ENCODE data around the gene E2F1. TPM values are rescaled to one million over a fixed set of nuclear protein-coding genes. Genes with fewer than 3 reads are reported as not detected.

E2F1 gene
- total and polyA plus RNA-seq, 4 donors, result 0.10 to 11.0 (median 0.88) TPM

DNA sequence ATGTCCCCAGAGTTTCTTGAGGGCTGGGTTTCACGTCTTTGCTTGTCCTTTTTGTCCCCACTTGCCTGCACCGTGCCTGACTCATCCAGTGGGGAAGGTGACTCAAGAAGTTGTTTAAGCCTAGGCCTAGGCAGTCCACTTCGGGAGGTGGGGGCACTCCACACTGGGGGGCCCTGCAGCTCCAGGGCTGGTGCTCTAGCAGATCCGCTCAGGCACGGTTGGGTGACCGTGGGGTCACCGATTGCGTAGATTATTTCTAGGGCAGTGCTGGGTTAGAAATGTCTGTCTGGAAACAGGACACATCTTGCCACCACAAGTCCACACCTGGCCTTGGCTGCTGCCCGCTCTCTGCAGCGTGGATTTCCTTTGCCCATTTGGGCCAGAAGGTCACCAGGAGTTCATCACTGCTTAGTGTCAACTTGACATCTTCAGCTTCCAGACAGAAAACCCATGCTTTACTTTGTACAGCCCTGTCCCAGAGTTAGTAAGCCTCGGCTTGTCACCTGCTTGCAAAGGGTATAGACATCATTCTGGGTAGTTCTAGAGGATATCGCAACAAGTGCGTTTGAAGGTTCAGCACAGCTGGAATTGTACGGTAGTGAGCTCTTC, 37.7 kb downstream of the E2F1 start:
- 88% methylated on average over 14 of the region's 14 CpGs for WGBS
- no peak for DNase-seq (ENCODE audit: low spot score)
- H3K4me1 ChIP-seq (ENCODE audit: control insufficient read depth in 4 of 4, insufficient read depth in 4 of 4, low read length in 3 of 4), result peaks cover 0 to 33% (median 25%) of the 10 kb centered on the region in 4 donors

DNA sequence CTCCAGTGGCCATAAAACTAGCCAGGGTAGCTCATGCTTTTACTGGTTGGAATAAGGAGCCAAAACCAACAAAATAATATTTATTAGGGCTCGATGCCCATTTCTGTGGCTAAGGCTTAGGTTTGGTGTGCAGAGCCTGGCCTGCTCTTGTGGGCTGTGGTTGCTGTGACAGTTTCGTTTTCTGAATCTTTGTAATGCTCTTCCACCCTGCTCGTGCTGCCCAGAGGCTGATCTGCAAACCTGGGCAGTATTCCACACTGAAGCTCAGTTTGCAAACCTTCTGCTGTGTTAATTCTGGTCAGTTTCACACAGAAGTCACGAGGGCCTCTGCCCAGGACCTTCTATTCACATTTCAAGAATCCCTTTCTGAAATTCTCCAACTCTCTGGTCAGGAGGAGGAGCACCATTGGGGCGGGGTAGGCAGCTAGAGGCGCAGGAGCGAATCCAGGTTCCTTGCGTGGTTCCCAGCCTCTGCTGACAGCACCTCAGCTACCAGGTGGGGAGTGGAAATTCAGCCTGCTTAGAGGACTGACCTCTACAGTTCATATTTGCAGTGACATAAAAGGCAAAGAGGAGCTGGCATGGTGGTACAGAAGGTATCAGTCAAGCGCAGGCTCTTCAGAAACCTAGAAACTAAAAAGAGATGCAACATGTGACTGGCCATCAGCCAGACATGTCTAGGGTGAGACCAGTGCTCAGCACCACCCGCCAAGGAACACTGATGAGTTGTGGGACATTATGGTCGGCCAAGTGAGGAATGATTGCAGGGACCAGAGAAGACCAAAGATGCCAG, 38.4 kb downstream of the E2F1 start:
- Histone ChIP-seq H3K27me3 (ENCODE audit: control insufficient read depth in 4 of 4, insufficient read depth in 4 of 4, low read length in 3 of 4) (no peaks in the 10 kb centered on the region), H3K4me1 (ENCODE audit: control insufficient read depth in 4 of 4, insufficient read depth in 4 of 4, low read length in 3 of 4) (peaks cover 0 to 28% (median 21%) of the 10 kb centered on the region in 4 donors), H3K9me3 (ENCODE audit: control insufficient read depth in 4 of 4, low read length in 3 of 4) (no peaks in the 10 kb centered on the region), H3K27ac (ENCODE audit: low read depth in 1 of 2, low read length in 2 of 2) (peak overlapping the region; percentile 61 to 67), H3K9ac (ENCODE audit: low read depth in 1 of 2, low read length in 2 of 2) (peak overlapping the region in 1 of 2 donors; percentile 8), H3K4me3 (ENCODE audit: low read depth in 1 of 3, low read length in 3 of 3) (peak overlapping the region; percentile 5 to 55 (median 44)), H3K36me3 (ENCODE audit: control insufficient read depth in 4 of 4, insufficient read depth in 3 of 4, low read depth in 1 of 4, low read length in 3 of 4) (peaks cover 4 to 16% (median 12%) of the 10 kb centered on the region in 4 donors)
- DNase-seq (ENCODE audit: low spot score), result no peak
- TF ChIP-seq HNF4A (conservative IDR thresholded peaks at IDR 0.05), result peak; percentile 17 to 20
- peak; percentile 18 to 49 for TF ChIP-seq RXRA (IDR thresholded peaks at IDR 0.05)
- peak; percentile 43 to 52 for TF ChIP-seq RAD21 (IDR thresholded peaks at IDR 0.05)
- TF ChIP-seq, protein P1, sequence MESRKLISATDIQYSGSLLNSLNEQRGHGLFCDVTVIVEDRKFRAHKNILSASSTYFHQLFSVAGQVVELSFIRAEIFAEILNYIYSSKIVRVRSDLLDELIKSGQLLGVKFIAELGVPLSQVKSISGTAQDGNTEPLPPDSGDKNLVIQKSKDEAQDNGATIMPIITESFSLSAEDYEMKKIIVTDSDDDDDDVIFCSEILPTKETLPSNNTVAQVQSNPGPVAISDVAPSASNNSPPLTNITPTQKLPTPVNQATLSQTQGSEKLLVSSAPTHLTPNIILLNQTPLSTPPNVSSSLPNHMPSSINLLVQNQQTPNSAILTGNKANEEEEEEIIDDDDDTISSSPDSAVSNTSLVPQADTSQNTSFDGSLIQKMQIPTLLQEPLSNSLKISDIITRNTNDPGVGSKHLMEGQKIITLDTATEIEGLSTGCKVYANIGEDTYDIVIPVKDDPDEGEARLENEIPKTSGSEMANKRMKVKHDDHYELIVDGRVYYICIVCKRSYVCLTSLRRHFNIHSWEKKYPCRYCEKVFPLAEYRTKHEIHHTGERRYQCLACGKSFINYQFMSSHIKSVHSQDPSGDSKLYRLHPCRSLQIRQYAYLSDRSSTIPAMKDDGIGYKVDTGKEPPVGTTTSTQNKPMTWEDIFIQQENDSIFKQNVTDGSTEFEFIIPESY (IDR thresholded peaks at IDR 0.05), result peak; percentile 30
- TF ChIP-seq YY1 (IDR thresholded peaks at IDR 0.05), result peak; percentile 70
- TF ChIP-seq FOXA2 (IDR thresholded peaks at IDR 0.05), result no peak
- WGBS, result 46% methylated on average over 11 of the region's 11 CpGs

More for the DNA sequence above, 37.7 kb downstream of the E2F1 start:
- TF ChIP-seq, protein P2, sequence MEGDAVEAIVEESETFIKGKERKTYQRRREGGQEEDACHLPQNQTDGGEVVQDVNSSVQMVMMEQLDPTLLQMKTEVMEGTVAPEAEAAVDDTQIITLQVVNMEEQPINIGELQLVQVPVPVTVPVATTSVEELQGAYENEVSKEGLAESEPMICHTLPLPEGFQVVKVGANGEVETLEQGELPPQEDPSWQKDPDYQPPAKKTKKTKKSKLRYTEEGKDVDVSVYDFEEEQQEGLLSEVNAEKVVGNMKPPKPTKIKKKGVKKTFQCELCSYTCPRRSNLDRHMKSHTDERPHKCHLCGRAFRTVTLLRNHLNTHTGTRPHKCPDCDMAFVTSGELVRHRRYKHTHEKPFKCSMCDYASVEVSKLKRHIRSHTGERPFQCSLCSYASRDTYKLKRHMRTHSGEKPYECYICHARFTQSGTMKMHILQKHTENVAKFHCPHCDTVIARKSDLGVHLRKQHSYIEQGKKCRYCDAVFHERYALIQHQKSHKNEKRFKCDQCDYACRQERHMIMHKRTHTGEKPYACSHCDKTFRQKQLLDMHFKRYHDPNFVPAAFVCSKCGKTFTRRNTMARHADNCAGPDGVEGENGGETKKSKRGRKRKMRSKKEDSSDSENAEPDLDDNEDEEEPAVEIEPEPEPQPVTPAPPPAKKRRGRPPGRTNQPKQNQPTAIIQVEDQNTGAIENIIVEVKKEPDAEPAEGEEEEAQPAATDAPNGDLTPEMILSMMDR (IDR thresholded peaks at IDR 0.05; ENCODE audit: low read depth, low read length, missing input control), result no peak
- no peak for TF ChIP-seq FOXA1 (IDR thresholded peaks at IDR 0.05)
- TF ChIP-seq RAD21 (IDR thresholded peaks at IDR 0.05), result no peak
- TF ChIP-seq, protein P3, sequence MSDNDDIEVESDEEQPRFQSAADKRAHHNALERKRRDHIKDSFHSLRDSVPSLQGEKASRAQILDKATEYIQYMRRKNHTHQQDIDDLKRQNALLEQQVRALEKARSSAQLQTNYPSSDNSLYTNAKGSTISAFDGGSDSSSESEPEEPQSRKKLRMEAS (IDR thresholded peaks at IDR 0.05), result no peak
- TF ChIP-seq GABPA (IDR thresholded peaks at IDR 0.05 in 1 of 2, conservative IDR thresholded peaks at IDR 0.05 in 1 of 2), result no peak
- no peak for TF ChIP-seq TAF1 (conservative IDR thresholded peaks at IDR 0.05)
- Histone ChIP-seq H3K4me3 (ENCODE audit: low read depth in 1 of 3, low read length in 3 of 3) (peak overlapping the region in 1 of 3 donors; percentile 55), H3K9ac (ENCODE audit: low read depth in 1 of 2, low read length in 2 of 2) (no peak overlapping the region), H3K36me3 (ENCODE audit: control insufficient read depth in 4 of 4, insufficient read depth in 3 of 4, low read depth in 1 of 4, low read length in 3 of 4) (peaks cover 4 to 16% (median 11%) of the 10 kb centered on the region in 4 donors), H3K27ac (ENCODE audit: low read depth in 1 of 2, low read length in 2 of 2) (peak overlapping the region in 1 of 2 donors; percentile 61), H3K27me3 (ENCODE audit: control insufficient read depth in 4 of 4, insufficient read depth in 4 of 4, low read length in 3 of 4) (no peaks in the 10 kb centered on the region), H3K9me3 (ENCODE audit: control insufficient read depth in 4 of 4, low read length in 3 of 4) (no peaks in the 10 kb centered on the region)
